DND-41 (cell line): ENCODE data around the gene STAT6.
"Not testable (repeated sequence)": the region's sequence is repeated elsewhere in the genome, so short reads cannot be mapped to it uniquely, and the experiment has no call there.

Experiments used
- ATAC-seq: fragments of 200-7000 bp; cut with Tn5 transposase; 3 replicates; pipeline ENCODE4 v1.9.1; 2021; ENCODE audit warnings: low read depth; ENCODE audit not compliant: insufficient read depth
- DNase-seq: peaks from one replicate; pipeline ENCODE4 v3.0.0-alpha.2; 2020
- H2AFZ ChIP-seq: 2 replicates; pipeline ENCODE4 v1.6.0; 2012; ENCODE audit warnings: low read depth, low read length
- H3K27ac ChIP-seq: 2 replicates; pipeline ENCODE4 v1.5.1; 2012; ENCODE audit warnings: low read length, inconsistent platforms
- H3K27me3 ChIP-seq: fragments of 200-600 bp; sonication (generic); 2 replicates; pipeline ENCODE4 v1.6.0; 2012; ENCODE audit warnings: low read length, mild to moderate bottlenecking, inconsistent platforms; ENCODE audit not compliant: insufficient read depth, poor library complexity
- H3K36me3 ChIP-seq: 2 replicates; pipeline ENCODE4 v1.5.1; 2012; ENCODE audit warnings: low read length, inconsistent platforms; ENCODE audit not compliant: insufficient read depth
- H3K4me1 ChIP-seq: 2 replicates; pipeline ENCODE4 v1.5.1; 2012; ENCODE audit warnings: mild to moderate bottlenecking, low read length; ENCODE audit not compliant: insufficient read depth
- H3K4me2 ChIP-seq: 2 replicates; pipeline ENCODE4 v1.6.0; 2012; ENCODE audit warnings: mild to moderate bottlenecking, moderate library complexity, low read length, inconsistent platforms; ENCODE audit not compliant: insufficient read depth
- H3K4me3 ChIP-seq, 2 experiments: fragments of 200-600 bp in 1 of 2; shearing (Covaris generic) in 1 of 2; 2 replicates each; pipeline ENCODE4 v1.5.1; 2012 to 2016; ENCODE audit warnings: inconsistent platforms in 2 of 2, low read length in 2 of 2, mild to moderate bottlenecking in 2 of 2, low read depth in 1 of 2, moderate library complexity in 1 of 2
- H3K79me2 ChIP-seq: 2 replicates; pipeline ENCODE4 v1.6.0; 2012; ENCODE audit warnings: low read length, inconsistent platforms; ENCODE audit not compliant: insufficient read depth
- H3K9ac ChIP-seq: 2 replicates; pipeline ENCODE4 v1.6.0; 2012; ENCODE audit warnings: low read depth, mild to moderate bottlenecking, inconsistent platforms, low read length, moderate library complexity
- H3K9me3 ChIP-seq: 2 replicates; pipeline ENCODE4 v1.5.1; 2012; ENCODE audit warnings: low read length, moderate library complexity, mild to moderate bottlenecking, inconsistent platforms; ENCODE audit not compliant: insufficient read depth, severe bottlenecking
- H4K20me1 ChIP-seq: 2 replicates; pipeline ENCODE4 v1.6.0; 2012; ENCODE audit warnings: low read length; ENCODE audit not compliant: insufficient read depth
- EZH2 ChIP-seq: IDR thresholded peaks from 3 replicates; pipeline ENCODE4 v1.6.1; 2012; ENCODE audit warnings: borderline replicate concordance, low read depth, mild to moderate bottlenecking, moderate library complexity, low read length, inconsistent platforms; ENCODE audit not compliant: severe bottlenecking
- TF ChIP-seq, protein P1 (sequence below): IDR thresholded peaks from 2 replicates; pipeline ENCODE4 v1.5.1; 2012; ENCODE audit warnings: borderline replicate concordance, low read length, moderate library complexity, mild to moderate bottlenecking; ENCODE audit not compliant: poor library complexity, severe bottlenecking; ENCODE audit errors: extremely low read depth

Gene STAT6

GRCh38 chr12:57078519-57079404 is 32.4 kb downstream of the STAT6 start, which contains the start of gene NEMP1:
NEMP1 (minus strand) TSS chr12:57078791; CDS start chr12:57078745, 46 bp downstream.
- Histone ChIP-seq H4K20me1 (peaks cover 21% of the 10 kb centered on the region; the same call in 1 of the 2 replicates), H3K27me3 (no peaks in the 10 kb centered on the region), H3K9me3 (no peaks in the 10 kb centered on the region), H3K4me1 (peaks cover 32% of the 10 kb centered on the region), H3K9ac (peak within 1 kb of the TSS; percentile 97), H3K36me3 (peaks cover 17% of the 10 kb centered on the region), H3K27ac (peak within 1 kb of the TSS; percentile 97), H3K4me2 (peak within 1 kb of the TSS; percentile 65), H3K79me2 (peaks cover 44% of the 10 kb centered on the region), H2AFZ (peak within 1 kb of the TSS; percentile 75), H3K4me3 (peak within 1 kb of the TSS; percentile 86 to 92)
- ATAC-seq (peak; percentile 95), DNase-seq (peak; percentile 99)
- TF ChIP-seq, protein P1, sequence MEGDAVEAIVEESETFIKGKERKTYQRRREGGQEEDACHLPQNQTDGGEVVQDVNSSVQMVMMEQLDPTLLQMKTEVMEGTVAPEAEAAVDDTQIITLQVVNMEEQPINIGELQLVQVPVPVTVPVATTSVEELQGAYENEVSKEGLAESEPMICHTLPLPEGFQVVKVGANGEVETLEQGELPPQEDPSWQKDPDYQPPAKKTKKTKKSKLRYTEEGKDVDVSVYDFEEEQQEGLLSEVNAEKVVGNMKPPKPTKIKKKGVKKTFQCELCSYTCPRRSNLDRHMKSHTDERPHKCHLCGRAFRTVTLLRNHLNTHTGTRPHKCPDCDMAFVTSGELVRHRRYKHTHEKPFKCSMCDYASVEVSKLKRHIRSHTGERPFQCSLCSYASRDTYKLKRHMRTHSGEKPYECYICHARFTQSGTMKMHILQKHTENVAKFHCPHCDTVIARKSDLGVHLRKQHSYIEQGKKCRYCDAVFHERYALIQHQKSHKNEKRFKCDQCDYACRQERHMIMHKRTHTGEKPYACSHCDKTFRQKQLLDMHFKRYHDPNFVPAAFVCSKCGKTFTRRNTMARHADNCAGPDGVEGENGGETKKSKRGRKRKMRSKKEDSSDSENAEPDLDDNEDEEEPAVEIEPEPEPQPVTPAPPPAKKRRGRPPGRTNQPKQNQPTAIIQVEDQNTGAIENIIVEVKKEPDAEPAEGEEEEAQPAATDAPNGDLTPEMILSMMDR: no peak
- no peak for TF ChIP-seq EZH2

DNA sequence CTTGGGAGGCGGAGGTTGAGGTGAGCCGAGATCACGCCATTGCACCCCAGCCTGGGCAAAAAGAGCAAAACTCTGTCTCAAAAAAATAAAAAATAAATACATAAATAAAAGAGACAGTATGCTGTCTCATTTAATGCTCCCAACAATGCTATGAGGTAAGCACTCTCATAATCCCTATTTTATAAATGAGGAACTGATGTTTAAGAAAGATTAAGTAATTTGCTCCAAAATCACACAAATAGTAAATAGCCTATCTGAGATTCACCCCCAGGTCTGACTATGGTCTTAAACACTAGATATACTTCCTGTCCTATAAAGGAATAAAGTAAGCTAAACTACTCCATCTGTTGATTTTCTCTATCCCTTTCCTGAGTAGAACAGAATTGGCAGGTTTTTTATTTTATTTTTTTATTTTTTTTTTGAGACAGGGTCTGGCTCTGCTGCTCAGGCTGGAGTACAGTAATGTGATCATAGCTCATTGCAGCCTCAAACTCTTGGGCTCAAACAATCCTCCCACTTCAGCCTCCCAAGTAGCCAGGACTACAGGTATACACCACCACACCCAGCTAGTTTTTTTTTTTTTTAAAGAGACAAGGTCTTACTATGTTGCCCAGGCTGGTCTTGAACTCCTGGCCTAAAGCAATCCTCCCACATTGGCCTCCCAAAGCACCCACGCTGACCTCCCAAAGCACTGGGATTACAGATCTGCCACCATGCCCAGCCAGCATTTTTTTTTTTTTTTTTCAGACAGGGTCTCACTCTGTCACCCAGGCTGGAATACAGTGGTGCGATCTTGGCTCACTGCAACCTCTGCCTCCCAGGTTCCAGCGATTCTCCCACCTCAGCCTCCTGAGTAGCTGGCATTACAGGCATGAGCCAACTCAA is 37.4 kb downstream of the STAT6 start:
- not testable (repeated sequence) for H3K4me2 ChIP-seq, H3K27ac ChIP-seq, H3K27me3 ChIP-seq, H2AFZ ChIP-seq, H3K9ac ChIP-seq, ATAC-seq, H3K4me3 ChIP-seq, DNase-seq, H3K9me3 ChIP-seq
- peaks cover 21% of the 10 kb centered on the region; the same call in 1 of the 2 replicates for H4K20me1 ChIP-seq
- H3K36me3 ChIP-seq: peaks cover 57% of the 10 kb centered on the region
- peaks cover 60% of the 10 kb centered on the region for H3K79me2 ChIP-seq
- H3K4me1 ChIP-seq: peaks cover 22% of the 10 kb centered on the region; the same call in 1 of the 2 replicates

DNA sequence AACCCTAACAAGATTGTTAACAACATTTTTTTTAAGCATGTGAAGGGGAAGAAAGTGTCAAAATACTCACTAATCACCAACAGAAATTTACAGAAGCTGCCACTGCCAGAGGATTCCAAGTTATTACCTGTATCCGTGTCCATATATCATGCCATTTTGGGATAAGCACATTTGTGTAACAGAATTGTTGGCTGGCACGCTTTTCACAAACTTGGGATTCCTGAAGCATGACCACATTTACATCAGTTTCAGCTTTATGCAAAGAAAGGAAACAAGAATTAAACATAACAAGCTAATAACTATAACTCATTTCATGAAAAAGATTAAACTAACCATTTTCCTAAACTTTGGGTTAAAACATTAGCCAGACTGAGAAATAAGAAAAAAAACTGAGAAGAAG is 38.5 kb downstream of the STAT6 start:
- TF ChIP-seq, protein P1: no peak
- no peak for TF ChIP-seq EZH2
- Histone ChIP-seq H3K27me3 (no peaks in the 10 kb centered on the region), H2AFZ (no peak overlapping the region), H3K9ac (no peak overlapping the region), H3K4me2 (no peak overlapping the region), H3K79me2 (peaks cover 56% of the 10 kb centered on the region), H3K36me3 (peaks cover 66% of the 10 kb centered on the region), H3K4me1 (peaks cover 21% of the 10 kb centered on the region; the same call in 1 of the 2 replicates), H4K20me1 (peaks cover 20% of the 10 kb centered on the region; the same call in 1 of the 2 replicates), H3K27ac (no peak overlapping the region), H3K4me3 (no peak overlapping the region), H3K9me3 (no peaks in the 10 kb centered on the region)
- DNase-seq (no peak), ATAC-seq (no peak)
